ENCODE data around the gene TEX36. TPM values are rescaled to one million over a fixed set of nuclear protein-coding genes. Genes with fewer than 3 reads are reported as not detected.

Gene TEX36
- total RNA-seq, 1 experiment from 2014 or later, result not detected

- Histone ChIP-seq H3K4me2 (ENCODE audit: insufficient read depth, insufficient read length, low read length) (no peak overlapping the region), H3K9me3 (ENCODE audit: control insufficient read depth, low read depth, low read length) (no peaks in the 10 kb centered on the region), H3K27ac (ENCODE audit: insufficient read length, low read depth, low read length) (no peak overlapping the region), H3K18ac (ENCODE audit: insufficient read length, low read depth, low read length) (no peak overlapping the region), H2BK12ac (ENCODE audit: insufficient read length, low read depth, low read length) (no peak overlapping the region), H4K5ac (ENCODE audit: insufficient read length, low read depth, low read length) (no peak overlapping the region), H2BK120ac (ENCODE audit: low read depth, low read length, poor library complexity, severe bottlenecking) (no peak overlapping the region), H2BK5ac (ENCODE audit: insufficient read length, low read length) (no peak overlapping the region), H4K20me1 (ENCODE audit: control insufficient read depth, insufficient read depth, insufficient read length) (no peaks in the 10 kb centered on the region), H3K4ac (ENCODE audit: low read depth, low read length) (no peak overlapping the region), H3K23ac (ENCODE audit: insufficient read length, low read depth, low read length) (no peak overlapping the region), H2BK20ac (ENCODE audit: low read depth, low read length, poor library complexity, severe bottlenecking) (no peak overlapping the region), H2BK15ac (ENCODE audit: low read depth, low read length) (no peak overlapping the region), H3K14ac (ENCODE audit: insufficient read depth, low read length) (no peak overlapping the region), H3K9ac (ENCODE audit: extremely low read depth, insufficient read length, low read length) (no peak overlapping the region), H3K79me1 (ENCODE audit: insufficient read depth, low read depth, low read length, poor library complexity, severe bottlenecking) (no peaks in the 10 kb centered on the region), H4K8ac (replicated peaks; ENCODE audit: insufficient read length, low read depth, low read length) (no peak overlapping the region), H3K79me2 (ENCODE audit: insufficient read depth, low read length) (no peaks in the 10 kb centered on the region), H3K4me1 (ENCODE audit: insufficient read depth, low read length) (0 out of 2 replicates have a peak, but pooled peaks cover 2% of the 10 kb centered on the region), H2AFZ (ENCODE audit: low read length) (no peak overlapping the region), H3K56ac (ENCODE audit: insufficient read length, low read depth, low read length) (no peak overlapping the region), H3T11ph (ENCODE audit: low read length) (no peak overlapping the region), H2AK5ac (ENCODE audit: insufficient read length, low read length) (no peak overlapping the region), H3K27me3 (ENCODE audit: insufficient read depth, low read length) (no peaks in the 10 kb centered on the region), H3K23me2 (ENCODE audit: insufficient read length, low read depth, low read length, poor library complexity, severe bottlenecking) (no peaks in the 10 kb centered on the region), H4K91ac (ENCODE audit: insufficient read length, low read depth, low read length) (no peak overlapping the region)
- Mint-ChIP-seq H3K36me3 (ENCODE audit: insufficient read depth in 1 of 3, low read depth in 3 of 3) (no peaks in the 10 kb centered on the region), H3K27me3 (ENCODE audit: low read depth) (peaks cover 3% of the 10 kb centered on the region; the same call in 1 of the 2 replicates), H3K4me3 (no peak overlapping the region), H3K4me1 (peaks cover 0 to 7% of the 10 kb centered on the region in 2 experiments; a peak in 2 of 4 replicates), H3K9me3 (no peaks in the 10 kb centered on the region), H3K27ac (no peak overlapping the region)
- DNase-seq, result no peak
- no CpG with 5 or more reads among the region's 19 CpGs for WGBS (ENCODE audit: extremely low coverage, insufficient read length, low lambda C conversion rate)
- TF ChIP-seq CTCF (conservative IDR thresholded peaks at IDR 0.05), result no peak
Measured at GRCh38 chr10:125691160-125691981, 8.4 kb upstream of the TEX36 start.
